HEK293 (cell line): ENCODE data around the gene CDK5.

Source experiments
- BCL6B ChIP-seq: fragments of 450-650 bp; formaldehyde crosslinking; IDR thresholded peaks from 2 replicates; pipeline ENCODE4 v1.5.1; 2017; ENCODE audit warnings: missing biosample characterization, missing genetic modification characterization
- GLIS2 ChIP-seq: fragments of 450-650 bp; formaldehyde crosslinking; IDR thresholded peaks from 2 replicates; pipeline ENCODE4 v1.5.1; 2016; ENCODE audit warnings: missing biosample characterization, missing genetic modification characterization
- IKZF3 ChIP-seq: fragments of 450-650 bp; IDR thresholded peaks from 2 replicates; pipeline ENCODE4 v1.5.0; 2018; ENCODE audit warnings: missing biosample characterization, mild to moderate bottlenecking, missing genetic modification characterization, moderate library complexity
- KLF16 ChIP-seq: fragments of 450-650 bp; formaldehyde crosslinking; IDR thresholded peaks from 2 replicates; pipeline ENCODE4 v1.5.1; 2017; ENCODE audit warnings: missing biosample characterization, missing genetic modification characterization
- MZF1 ChIP-seq: fragments of 450-650 bp; formaldehyde crosslinking; IDR thresholded peaks from 2 replicates; pipeline ENCODE4 v1.5.1; 2017; ENCODE audit warnings: missing biosample characterization, missing genetic modification characterization, borderline replicate concordance
- SCRT2 ChIP-seq: fragments of 450-650 bp; formaldehyde crosslinking; IDR thresholded peaks from 2 replicates; pipeline ENCODE4 v1.5.1; 2016; ENCODE audit warnings: missing biosample characterization, missing genetic modification characterization
- SETDB1 ChIP-seq: IDR thresholded peaks from one replicate; pipeline ENCODE4 v1.6.1; 2017; ENCODE audit warnings: mild to moderate bottlenecking, low read length, moderate library complexity, mixed read lengths; ENCODE audit not compliant: insufficient read length
- SP7 ChIP-seq: fragments of 450-650 bp; formaldehyde crosslinking; IDR thresholded peaks from 2 replicates; pipeline ENCODE4 v1.5.1; 2016; ENCODE audit warnings: missing biosample characterization, missing genetic modification characterization
- TCF7L2 ChIP-seq: IDR thresholded peaks from 2 replicates; pipeline ENCODE4 v1.6.1; 2011; ENCODE audit warnings: low read depth, mild to moderate bottlenecking, inconsistent platforms, low read length, moderate library complexity, borderline replicate concordance
- WT1 ChIP-seq: fragments of 450-650 bp; formaldehyde crosslinking; IDR thresholded peaks from 2 replicates; pipeline ENCODE4 v1.5.1; 2016; ENCODE audit warnings: missing biosample characterization, missing genetic modification characterization
- ZBTB8A ChIP-seq: fragments of 450-650 bp; formaldehyde crosslinking; IDR thresholded peaks from 2 replicates; pipeline ENCODE4 v1.5.1; 2016; ENCODE audit warnings: missing biosample characterization, missing genetic modification characterization
- ZFP3 ChIP-seq: fragments of 450-650 bp; formaldehyde crosslinking; IDR thresholded peaks from 2 replicates; pipeline ENCODE4 v1.5.1; 2016; ENCODE audit warnings: low read depth, missing biosample characterization, missing genetic modification characterization
- ZNF155 ChIP-seq: fragments of 450-650 bp; formaldehyde crosslinking; IDR thresholded peaks from 2 replicates; pipeline ENCODE4 v1.5.1; 2016; ENCODE audit warnings: missing biosample characterization, missing genetic modification characterization
- ZNF175 ChIP-seq: fragments of 450-650 bp; formaldehyde crosslinking; IDR thresholded peaks from 2 replicates; pipeline ENCODE4 v1.5.1; 2016; ENCODE audit warnings: missing biosample characterization, missing genetic modification characterization
- ZNF19 ChIP-seq: fragments of 450-650 bp; formaldehyde crosslinking; IDR thresholded peaks from 2 replicates; pipeline ENCODE4; 2016; ENCODE audit warnings: missing biosample characterization, missing genetic modification characterization, low read depth
- ZNF37A ChIP-seq: fragments of 450-650 bp; IDR thresholded peaks from 2 replicates; pipeline ENCODE4 v1.5.1; 2018; ENCODE audit warnings: missing biosample characterization, missing genetic modification characterization
- ZNF513 ChIP-seq: fragments of 450-650 bp; IDR thresholded peaks from 2 replicates; pipeline ENCODE4 v1.5.1; 2018; ENCODE audit warnings: missing biosample characterization, missing genetic modification characterization
- ZNF521 ChIP-seq: fragments of 450-650 bp; formaldehyde crosslinking; IDR thresholded peaks from 2 replicates; pipeline ENCODE4 v1.5.1; 2017; ENCODE audit warnings: missing biosample characterization, mild to moderate bottlenecking, missing genetic modification characterization
- ZNF621 ChIP-seq: fragments of 450-650 bp; formaldehyde crosslinking; IDR thresholded peaks from 2 replicates; pipeline ENCODE4 v1.5.1; 2017; ENCODE audit warnings: missing biosample characterization, missing genetic modification characterization
- TF ChIP-seq, protein P1 (sequence below): fragments of 450-650 bp; formaldehyde crosslinking; IDR thresholded peaks from 2 replicates; pipeline ENCODE4 v1.5.1; 2016; ENCODE audit warnings: missing biosample characterization, missing genetic modification characterization
- TF ChIP-seq, protein P2 (sequence below): fragments of 450-650 bp; formaldehyde crosslinking; conservative IDR thresholded peaks from 2 replicates; pipeline ENCODE4 v1.5.1; 2016; ENCODE audit warnings: low read depth, missing biosample characterization, missing genetic modification characterization
- TF ChIP-seq, protein P3 (sequence below): fragments of 450-650 bp; formaldehyde crosslinking; IDR thresholded peaks from 2 replicates; pipeline ENCODE4 v1.5.1; 2016; ENCODE audit warnings: missing biosample characterization, missing genetic modification characterization
- TF ChIP-seq, protein P4 (sequence below): fragments of 450-650 bp; formaldehyde crosslinking; IDR thresholded peaks from 2 replicates; pipeline ENCODE4 v1.5.1; 2016; ENCODE audit warnings: missing biosample characterization, missing genetic modification characterization, low read depth
- TF ChIP-seq, protein P5 (sequence below): fragments of 450-650 bp; formaldehyde crosslinking; IDR thresholded peaks from 2 replicates; pipeline ENCODE4 v1.5.1; 2016; ENCODE audit warnings: missing biosample characterization, missing genetic modification characterization
- TF ChIP-seq, protein P6 (sequence below): IDR thresholded peaks from 2 replicates; pipeline ENCODE4 v1.6.1; 2011; ENCODE audit warnings: mild to moderate bottlenecking, low read depth, low read length, borderline replicate concordance

CDK5 gene

DNA sequence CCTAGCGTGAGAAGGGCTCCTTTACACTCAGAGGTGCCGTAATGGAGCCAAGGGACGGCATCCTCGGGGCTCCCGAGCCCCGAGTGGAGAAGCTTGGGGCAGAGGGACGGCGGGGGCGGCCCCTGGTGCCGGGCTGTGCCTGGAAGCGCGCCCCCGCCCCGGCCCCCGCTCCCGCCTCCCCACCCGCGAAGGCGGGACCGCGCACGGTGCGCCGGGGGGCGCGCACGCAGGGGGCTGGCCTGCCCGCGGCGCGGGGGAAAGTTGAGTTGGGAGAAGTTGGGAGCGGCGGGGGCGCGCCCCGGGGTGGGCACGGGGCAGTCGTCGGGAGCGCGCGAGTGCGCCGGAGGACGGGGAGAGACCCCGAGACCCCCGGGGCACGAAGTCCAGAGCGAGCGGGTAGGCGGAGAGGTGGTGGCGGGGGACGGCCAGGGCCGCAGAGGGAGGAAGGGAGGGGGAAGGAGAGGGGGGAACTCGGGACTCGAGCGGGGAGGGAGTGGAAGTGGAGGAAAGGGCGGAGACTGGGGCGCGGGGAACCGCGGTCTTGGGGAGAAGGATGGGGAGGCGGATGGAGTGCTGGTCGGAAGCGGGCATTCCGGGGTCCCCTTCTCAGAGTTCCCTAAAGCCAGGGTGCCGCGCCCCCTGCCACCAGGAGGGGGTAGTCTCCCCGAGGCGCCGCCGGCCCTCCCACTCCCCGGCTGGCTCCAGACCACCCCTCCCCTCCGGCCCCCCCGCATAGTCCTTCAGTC, 1.8 kb upstream of the CDK5 start, which contains the start of gene SLC4A2 (continued):
- TF ChIP-seq BCL6B, result no peak
- no peak for TF ChIP-seq ZNF621
- TF ChIP-seq, protein P1, sequence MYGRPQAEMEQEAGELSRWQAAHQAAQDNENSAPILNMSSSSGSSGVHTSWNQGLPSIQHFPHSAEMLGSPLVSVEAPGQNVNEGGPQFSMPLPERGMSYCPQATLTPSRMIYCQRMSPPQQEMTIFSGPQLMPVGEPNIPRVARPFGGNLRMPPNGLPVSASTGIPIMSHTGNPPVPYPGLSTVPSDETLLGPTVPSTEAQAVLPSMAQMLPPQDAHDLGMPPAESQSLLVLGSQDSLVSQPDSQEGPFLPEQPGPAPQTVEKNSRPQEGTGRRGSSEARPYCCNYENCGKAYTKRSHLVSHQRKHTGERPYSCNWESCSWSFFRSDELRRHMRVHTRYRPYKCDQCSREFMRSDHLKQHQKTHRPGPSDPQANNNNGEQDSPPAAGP (tag by site-specific recombination), result no peak
- TF ChIP-seq, protein P2, sequence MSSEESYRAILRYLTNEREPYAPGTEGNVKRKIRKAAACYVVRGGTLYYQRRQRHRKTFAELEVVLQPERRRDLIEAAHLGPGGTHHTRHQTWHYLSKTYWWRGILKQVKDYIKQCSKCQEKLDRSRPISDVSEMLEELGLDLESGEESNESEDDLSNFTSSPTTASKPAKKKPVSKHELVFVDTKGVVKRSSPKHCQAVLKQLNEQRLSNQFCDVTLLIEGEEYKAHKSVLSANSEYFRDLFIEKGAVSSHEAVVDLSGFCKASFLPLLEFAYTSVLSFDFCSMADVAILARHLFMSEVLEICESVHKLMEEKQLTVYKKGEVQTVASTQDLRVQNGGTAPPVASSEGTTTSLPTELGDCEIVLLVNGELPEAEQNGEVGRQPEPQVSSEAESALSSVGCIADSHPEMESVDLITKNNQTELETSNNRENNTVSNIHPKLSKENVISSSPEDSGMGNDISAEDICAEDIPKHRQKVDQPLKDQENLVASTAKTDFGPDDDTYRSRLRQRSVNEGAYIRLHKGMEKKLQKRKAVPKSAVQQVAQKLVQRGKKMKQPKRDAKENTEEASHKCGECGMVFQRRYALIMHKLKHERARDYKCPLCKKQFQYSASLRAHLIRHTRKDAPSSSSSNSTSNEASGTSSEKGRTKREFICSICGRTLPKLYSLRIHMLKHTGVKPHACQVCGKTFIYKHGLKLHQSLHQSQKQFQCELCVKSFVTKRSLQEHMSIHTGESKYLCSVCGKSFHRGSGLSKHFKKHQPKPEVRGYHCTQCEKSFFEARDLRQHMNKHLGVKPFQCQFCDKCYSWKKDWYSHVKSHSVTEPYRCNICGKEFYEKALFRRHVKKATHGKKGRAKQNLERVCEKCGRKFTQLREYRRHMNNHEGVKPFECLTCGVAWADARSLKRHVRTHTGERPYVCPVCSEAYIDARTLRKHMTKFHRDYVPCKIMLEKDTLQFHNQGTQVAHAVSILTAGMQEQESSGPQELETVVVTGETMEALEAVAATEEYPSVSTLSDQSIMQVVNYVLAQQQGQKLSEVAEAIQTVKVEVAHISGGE, result peak; percentile 66
- TF ChIP-seq ZFP3 (tag by site-specific recombination), result no peak
- TF ChIP-seq, protein P3, sequence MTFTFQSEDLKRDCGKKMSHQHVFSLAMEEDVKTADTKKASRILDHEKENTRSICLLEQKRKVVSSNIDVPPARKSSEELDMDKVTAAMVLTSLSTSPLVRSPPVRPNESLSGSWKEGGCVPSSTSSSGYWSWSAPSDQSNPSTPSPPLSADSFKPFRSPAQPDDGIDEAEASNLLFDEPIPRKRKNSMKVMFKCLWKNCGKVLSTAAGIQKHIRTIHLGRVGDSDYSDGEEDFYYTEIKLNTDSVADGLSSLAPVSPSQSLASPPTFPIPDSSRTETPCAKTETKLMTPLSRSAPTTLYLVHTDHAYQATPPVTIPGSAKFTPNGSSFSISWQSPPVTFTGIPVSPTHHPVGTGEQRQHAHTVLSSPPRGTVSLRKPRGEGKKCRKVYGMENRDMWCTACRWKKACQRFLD (tag by site-specific recombination), result no peak
- TF ChIP-seq, protein P4, sequence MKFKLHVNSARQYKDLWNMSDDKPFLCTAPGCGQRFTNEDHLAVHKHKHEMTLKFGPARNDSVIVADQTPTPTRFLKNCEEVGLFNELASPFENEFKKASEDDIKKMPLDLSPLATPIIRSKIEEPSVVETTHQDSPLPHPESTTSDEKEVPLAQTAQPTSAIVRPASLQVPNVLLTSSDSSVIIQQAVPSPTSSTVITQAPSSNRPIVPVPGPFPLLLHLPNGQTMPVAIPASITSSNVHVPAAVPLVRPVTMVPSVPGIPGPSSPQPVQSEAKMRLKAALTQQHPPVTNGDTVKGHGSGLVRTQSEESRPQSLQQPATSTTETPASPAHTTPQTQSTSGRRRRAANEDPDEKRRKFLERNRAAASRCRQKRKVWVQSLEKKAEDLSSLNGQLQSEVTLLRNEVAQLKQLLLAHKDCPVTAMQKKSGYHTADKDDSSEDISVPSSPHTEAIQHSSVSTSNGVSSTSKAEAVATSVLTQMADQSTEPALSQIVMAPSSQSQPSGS, result no peak
- TF ChIP-seq WT1 (tag by site-specific recombination), result peak; percentile 65
- no peak for TF ChIP-seq SP7 (tag by site-specific recombination)
- peak; percentile 73; the same call in 1 of the 2 replicates for TF ChIP-seq KLF16
- TF ChIP-seq ZNF521 (tag by site-specific recombination), result no peak
- TF ChIP-seq, protein P5, sequence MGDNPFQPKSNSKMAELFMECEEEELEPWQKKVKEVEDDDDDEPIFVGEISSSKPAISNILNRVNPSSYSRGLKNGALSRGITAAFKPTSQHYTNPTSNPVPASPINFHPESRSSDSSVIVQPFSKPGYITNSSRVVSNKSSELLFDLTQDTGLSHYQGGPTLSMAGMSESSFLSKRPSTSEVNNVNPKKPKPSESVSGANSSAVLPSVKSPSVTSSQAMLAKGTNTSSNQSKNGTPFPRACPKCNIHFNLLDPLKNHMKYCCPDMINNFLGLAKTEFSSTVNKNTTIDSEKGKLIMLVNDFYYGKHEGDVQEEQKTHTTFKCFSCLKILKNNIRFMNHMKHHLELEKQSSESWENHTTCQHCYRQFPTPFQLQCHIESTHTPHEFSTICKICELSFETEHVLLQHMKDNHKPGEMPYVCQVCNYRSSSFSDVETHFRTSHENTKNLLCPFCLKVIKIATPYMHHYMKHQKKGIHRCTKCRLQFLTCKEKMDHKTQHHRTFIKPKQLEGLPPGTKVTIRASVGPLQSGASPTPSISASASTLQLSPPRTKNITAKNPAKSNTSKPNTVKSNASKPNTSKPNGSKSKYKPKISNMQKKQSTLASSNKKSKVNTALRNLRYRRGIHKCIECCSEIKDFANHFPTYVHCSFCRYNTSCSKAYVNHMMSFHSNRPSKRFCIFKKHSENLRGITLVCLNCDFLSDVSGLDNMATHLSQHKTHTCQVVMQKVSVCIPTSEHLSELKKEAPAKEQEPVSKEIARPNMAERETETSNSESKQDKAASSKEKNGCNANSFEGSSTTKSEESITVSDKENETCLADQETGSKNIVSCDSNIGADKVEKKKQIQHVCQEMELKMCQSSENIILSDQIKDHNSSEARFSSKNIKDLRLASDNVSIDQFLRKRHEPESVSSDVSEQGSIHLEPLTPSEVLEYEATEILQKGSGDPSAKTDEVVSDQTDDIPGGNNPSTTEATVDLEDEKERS (tag by site-specific recombination), result no peak
- TF ChIP-seq ZBTB8A (tag by site-specific recombination), result peak; percentile 12; the same call in 1 of the 2 replicates
- no peak for TF ChIP-seq SETDB1
- TF ChIP-seq, protein P6, sequence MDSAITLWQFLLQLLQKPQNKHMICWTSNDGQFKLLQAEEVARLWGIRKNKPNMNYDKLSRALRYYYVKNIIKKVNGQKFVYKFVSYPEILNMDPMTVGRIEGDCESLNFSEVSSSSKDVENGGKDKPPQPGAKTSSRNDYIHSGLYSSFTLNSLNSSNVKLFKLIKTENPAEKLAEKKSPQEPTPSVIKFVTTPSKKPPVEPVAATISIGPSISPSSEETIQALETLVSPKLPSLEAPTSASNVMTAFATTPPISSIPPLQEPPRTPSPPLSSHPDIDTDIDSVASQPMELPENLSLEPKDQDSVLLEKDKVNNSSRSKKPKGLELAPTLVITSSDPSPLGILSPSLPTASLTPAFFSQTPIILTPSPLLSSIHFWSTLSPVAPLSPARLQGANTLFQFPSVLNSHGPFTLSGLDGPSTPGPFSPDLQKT, result no peak
- TF ChIP-seq ZNF19 (tag by site-specific recombination), result no peak
- no peak for TF ChIP-seq MZF1 (tag by site-specific recombination)
- peak; percentile 80 for TF ChIP-seq IKZF3 (tag by site-specific recombination)
- no peak for TF ChIP-seq ZNF37A (tag by site-specific recombination)
- no peak for TF ChIP-seq TCF7L2
- no peak for TF ChIP-seq ZNF155 (tag by site-specific recombination)
- no peak for TF ChIP-seq SCRT2
- no peak for TF ChIP-seq ZNF175 (tag by site-specific recombination)
- peak; percentile 88; the same call in 1 of the 2 replicates for TF ChIP-seq GLIS2 (tag by site-specific recombination)
- TF ChIP-seq ZNF513, result no peak
